ENCODE results near the gene PRR35. TPM values are rescaled to one million over a fixed set of nuclear protein-coding genes. Genes with fewer than 3 reads are reported as not detected.

Gene PRR35
- polyA plus RNA-seq, 4 donors = 0.59 to 21.7 (median 8.6) TPM

- DNase-seq (ENCODE audit: low read depth in 4 of 4, low spot score in 3 of 4) = no peak
These were observed 2.1 kb downstream of the PRR35 start for GRCh38 chr16:561957-562938.

- no peak for DNase-seq (ENCODE audit: low read depth in 4 of 4, low spot score in 3 of 4)
These were observed 3.0 kb downstream of the PRR35 start for GRCh38 chr16:563072-563644.

- no peak for DNase-seq (ENCODE audit: low read depth in 4 of 4, low spot score in 3 of 4)
These were observed 4.7 kb downstream of the PRR35 start for GRCh38 chr16:564690-565418.

DNA sequence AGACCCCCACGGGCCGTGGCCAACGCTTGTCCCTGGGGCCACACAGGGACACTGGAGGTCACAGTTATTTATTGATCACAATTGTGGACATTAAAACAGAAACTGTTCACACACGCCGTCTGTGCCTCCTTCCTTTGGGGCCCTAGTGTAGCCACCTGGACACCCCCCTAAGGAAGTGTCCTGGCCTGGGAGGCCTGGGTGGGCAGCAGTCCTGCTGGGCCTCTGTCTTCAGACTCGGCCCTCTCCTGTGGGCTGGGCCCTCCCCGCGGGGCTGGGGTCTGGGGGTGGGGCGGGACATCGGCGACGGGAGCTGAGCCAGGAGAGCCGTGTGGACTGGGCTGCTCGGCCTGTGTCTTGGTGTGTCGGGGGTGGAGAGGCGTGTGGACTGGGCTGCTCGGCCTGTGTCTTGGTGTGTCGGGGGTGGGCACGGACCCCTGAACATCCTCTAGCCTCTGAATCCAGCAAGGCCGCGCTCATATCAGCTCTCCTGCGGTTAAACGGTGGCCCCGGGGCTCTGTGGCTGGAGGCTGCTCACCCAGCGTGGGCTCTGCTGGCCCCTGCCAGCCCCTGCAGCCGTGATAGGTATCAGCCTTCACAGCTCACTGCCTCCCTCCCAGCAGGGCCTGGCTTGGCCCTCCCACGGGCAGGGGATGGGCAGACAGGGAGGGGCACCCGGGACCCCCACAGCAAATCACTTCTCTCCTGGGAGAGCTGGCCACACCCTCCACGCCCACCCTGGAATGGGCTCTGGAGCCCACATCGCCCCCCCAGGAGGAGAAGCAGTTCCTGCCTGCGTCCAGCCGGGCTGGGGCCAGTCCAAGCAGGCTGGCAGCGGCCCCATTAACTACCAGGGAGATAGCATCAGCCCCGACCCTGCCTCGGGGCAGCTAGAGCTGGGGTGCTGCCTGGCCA lies 5.5 kb downstream of the PRR35 start:
- peak; percentile 64 to 80 (median 68) for DNase-seq (ENCODE audit: low read depth in 4 of 4, low spot score in 3 of 4)

- DNase-seq (ENCODE audit: low read depth in 4 of 4, low spot score in 3 of 4) = peak in 1 of 4 donors; percentile 67
These were observed 6.5 kb downstream of the PRR35 start, which contains the start of gene NHLRC4 for GRCh38 chr16:566475-567372. Gene NHLRC4 (plus strand): TSS chr16:567005. CDS start chr16:568048, 1,043 bp downstream.

DNA sequence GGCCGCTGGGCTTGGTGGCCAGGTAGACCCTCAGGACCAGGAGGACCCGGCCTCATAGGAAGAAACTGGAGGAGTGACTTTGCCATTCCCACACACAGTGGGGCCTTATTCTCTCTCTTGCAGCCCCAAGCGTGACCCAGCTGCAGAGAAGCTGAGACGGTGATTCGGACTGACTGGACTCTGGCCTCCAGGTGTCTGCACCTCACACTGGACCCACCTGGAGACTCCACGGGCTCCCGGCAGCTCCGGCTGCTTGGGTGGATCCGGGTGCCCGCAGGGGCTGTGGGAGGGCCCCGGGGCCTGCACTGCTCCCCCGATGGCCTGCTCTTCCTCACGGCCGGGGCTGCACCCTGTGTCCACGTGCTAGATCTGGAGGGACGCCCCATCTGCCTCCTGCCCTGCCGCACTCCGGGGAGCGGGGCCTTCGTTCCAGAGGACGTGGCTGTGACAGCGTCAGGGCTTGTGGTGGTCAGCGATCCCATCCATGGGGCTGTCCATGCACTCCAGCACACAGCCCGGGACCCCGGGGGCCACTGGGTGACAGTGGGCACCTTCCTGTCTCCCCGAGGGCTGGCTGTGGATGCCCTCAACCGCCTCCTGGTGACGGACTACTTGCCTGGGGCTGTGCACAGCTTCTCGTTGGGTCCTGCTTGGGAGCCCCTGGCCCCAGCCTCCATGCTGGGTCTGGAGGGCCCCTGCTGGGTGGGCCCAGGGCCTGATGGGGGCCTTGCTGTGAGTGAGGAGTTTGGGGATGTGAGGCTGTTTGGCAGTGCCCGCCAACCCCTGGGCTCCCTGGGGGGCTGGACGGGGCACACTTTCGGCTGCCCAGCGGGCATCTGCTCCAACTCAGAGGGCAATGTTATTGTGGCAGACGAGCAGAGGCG lies 7.4 kb downstream of the PRR35 start:
- no peak for DNase-seq (ENCODE audit: low read depth in 4 of 4, low spot score in 3 of 4)

- DNase-seq (ENCODE audit: low read depth in 4 of 4, low spot score in 3 of 4) = no peak
These were observed 8.4 kb downstream of the PRR35 start for GRCh38 chr16:568401-569258.

GRCh38 chr16:569445-570254 lies 9.5 kb downstream of the PRR35 start, which contains the start of gene PIGQ:
Gene PIGQ (plus strand): TSS chr16:569968. CDS start chr16:574075, 4,107 bp downstream.
- no peak for DNase-seq (ENCODE audit: low read depth in 4 of 4, low spot score in 3 of 4)

DNA sequence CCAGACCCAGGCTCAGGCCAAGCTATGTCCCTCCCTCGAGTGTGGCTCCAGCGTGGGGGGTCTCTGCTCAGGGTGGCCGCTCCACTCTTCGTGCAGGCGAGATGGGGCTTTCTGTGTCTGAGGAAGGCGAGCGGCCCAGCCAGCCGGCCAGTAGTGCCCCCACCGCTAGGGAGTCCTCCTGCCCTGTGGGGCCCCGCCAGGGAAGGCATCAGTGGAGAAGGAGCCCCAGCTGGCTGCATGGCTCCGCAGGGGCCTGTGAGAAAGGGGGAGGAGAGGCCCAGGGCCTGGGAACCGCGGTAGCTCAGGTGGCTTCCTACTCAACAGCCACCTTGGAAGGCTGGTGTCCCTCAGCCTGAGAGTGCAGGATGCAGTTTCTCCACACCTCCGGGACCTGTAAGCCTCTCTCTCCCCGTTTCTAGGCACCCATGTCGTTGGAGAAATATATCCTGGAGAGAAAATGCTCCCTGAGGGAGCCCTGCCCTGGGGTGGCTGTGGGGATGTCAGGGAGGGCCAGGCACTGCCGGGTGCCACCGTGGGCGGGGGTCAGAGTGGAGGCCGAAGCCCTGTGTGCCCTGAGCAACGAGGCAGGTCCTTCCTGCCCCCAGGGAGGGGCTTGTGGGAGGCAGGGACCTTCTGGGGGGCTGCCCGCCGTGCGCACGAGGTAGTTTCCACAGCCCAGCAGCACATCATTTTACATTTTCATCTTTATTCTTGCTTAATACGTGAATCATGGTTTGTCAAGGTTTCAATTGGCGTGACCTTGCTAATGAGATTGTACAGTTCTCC lies 12.9 kb downstream of the PRR35 start:
- DNase-seq (ENCODE audit: low read depth in 4 of 4, low spot score in 3 of 4) = no peak

DNA sequence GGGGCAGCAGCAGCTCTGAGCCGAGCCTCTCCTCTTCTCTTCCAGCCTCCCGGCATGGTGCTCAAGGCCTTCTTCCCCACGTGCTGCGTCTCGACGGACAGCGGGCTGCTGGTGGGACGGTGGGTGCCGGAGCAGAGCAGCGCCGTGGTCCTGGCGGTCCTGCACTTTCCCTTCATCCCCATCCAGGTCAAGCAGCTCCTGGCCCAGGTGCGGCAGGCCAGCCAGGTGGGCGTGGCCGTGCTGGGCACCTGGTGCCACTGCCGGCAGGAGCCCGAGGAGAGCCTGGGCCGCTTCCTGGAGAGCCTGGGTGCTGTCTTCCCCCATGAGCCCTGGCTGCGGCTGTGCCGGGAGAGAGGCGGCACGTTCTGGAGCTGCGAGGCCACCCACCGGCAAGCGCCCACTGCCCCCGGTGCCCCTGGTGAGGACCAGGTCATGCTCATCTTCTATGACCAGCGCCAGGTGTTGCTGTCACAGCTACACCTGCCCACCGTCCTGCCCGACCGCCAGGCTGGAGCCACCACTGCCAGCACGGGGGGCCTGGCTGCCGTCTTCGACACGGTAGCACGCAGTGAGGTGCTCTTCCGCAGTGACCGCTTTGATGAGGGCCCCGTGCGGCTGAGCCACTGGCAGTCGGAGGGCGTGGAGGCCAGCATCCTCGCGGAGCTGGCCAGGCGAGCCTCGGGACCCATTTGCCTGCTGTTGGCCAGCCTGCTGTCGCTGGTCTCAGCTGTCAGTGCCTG lies 14.0 kb downstream of the PRR35 start:
- no peak for DNase-seq (ENCODE audit: low read depth in 4 of 4, low spot score in 3 of 4)

DNA sequence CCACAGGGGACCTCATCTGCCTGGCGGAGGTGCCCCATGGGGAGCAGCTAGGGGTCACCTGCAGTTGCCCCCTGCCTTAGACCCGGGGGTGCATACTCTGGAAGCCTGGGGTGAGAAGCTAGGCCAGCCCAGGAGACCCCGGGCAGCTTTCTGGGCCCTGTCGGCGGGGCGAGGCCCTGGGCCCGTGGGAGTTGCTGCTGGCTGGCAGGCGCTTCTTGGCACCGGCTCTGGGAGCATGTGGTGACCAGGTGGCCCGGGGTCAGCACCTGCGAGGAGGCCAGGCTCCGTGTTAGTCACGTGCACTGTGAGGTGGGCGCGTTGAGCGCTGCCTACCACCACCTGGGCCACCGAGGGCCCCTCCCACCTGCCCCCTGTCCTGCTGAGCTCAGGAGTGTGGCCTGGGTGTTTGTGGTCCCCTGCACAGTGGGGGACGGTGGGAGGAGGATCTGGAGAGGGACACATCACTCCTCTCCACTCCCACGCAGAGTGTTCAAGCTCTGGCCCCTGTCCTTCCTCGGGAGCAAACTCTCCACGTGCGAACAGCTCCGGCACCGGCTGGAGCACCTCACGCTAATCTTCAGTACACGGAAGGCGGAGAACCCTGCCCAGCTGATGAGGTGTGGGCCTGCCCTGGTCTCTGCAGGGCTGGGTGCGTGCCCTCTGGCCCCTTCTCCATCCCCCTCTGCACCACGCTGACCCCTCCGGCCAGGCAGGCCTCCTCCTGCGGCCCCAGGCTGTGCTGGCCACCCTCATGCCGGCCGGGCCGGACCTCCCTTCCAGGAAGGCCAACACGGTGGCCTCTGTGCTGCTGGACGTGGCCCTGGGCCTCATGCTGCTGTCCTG lies 15.4 kb downstream of the PRR35 start:
- DNase-seq (ENCODE audit: low read depth in 4 of 4, low spot score in 3 of 4) = no peak

DNA sequence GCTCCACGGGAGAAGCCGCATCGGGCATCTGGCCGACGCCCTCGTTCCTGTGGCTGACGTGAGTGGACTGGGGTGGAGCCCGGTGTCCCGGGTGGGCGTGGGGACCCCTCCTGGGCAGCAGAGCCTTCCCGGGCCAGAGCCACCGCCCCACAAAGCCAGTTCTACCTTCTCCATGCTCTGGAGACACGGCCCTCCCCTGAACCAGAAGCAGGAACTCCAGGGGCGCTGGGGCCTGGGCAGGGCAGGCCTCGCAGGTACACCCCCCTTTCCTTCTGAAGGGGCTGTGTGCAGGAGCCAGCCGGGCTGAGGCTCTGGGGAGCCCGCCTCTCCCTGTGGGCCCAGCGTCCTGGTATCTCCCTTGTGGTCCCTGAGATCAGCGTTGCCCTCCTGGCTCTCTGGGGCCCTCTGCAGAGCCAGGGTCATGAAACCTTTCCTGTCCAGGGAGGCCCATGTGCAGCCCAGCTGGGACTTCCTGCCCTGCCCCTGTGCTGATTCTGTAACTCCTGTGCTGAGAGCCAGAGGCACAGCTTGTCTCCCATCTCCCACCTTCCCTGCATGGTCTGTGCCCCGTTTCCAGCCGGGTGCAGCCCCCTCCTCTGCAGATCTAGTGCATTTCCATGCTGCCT lies 16.1 kb downstream of the PRR35 start:
- no peak for DNase-seq (ENCODE audit: low read depth in 4 of 4, low spot score in 3 of 4)

DNA sequence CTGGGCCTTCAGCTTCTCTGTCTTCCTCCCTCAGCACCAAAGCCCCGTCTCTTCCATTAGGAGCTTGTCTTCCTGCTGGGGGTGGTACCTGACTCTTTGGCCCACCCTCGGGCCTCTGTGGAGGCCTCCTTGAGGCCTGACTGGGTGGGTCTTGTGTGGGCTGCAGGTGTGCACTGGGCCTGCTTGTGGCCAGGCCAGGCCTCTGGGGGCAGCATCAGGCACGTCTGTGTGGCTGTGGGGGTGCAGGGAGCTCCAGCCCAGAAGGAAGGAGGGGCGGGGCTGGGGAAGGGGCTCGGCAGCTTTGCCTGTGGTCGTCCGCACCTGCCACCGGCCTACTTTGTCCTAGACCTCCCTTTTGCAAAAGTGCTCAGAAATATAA lies 16.6 kb downstream of the PRR35 start:
- no peak for DNase-seq (ENCODE audit: low read depth in 4 of 4, low spot score in 3 of 4)

Data from left renal pelvis (tissue), 4 donors.